COR-L47 (cell line): Measurements from ENCODE around the gene TMED8.
"Not testable (repeated sequence)": the region's sequence is repeated elsewhere in the genome, so short reads cannot be mapped to it uniquely, and the experiment has no call there.

Experiments
- DNase-seq: peaks from one replicate; lab custom pipeline; 2025; lab: John Stamatoyannopoulos, UW

TMED8 gene

GRCh38 chr14:77359626-77360025 is 17.3 kb downstream of the TMED8 start:
- DNase-seq, result no peak

GRCh38 chr14:77356899-77357298 is 20.0 kb downstream of the TMED8 start:
- DNase-seq, result no peak

DNA sequence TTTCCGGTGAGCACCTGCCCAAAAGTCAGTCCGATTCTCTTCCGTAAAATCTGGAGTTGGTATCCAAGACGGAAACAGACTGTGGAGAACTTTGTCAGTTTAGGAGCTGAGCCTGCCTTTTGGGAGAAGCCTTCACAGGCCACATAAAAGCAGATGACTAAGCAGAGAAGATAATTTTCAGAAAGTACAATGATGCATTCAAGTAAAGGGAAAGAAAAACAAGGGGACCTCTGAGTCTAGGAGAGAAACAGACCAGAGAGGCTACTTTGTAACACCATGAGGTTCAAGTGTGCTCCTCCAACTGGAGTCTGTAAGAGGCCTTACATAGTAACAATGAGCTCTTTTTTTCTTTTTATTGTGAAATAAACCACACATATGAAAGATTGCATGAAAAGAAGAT is 21.1 kb downstream of the TMED8 start:
- no peak for DNase-seq

DNA sequence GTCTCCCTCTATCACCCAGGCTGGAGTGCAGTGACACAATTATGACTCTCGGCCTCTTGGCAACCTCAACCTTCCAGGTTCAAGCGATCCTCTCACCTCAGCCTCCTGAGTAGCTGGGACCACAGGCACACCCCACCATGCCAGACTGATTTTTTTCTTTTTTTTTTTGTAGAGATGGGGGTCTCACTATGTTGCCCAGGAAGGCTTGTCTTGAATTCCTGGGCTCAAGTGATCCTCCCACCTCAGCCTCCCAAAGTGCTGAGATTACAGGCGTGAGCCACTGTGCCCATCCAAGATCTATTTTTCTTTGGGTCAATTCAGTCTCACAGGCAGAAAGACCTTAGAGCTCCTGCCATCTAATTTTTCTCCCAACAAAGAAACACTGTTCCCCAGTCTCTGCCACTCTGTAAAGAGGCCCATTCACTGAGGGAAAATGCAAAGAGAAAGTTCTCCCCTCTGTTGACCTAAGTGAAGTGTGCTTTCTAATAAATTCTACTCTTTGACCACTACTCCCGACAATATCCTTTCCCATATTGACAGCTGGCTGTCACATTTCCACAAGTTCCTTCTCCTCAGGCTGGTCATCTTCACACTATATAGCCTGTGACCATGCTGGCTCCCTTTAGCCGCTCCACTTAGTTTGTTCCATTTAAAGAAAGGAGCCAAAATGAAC is 23.3 kb downstream of the TMED8 start:
- no peak for DNase-seq

DNA sequence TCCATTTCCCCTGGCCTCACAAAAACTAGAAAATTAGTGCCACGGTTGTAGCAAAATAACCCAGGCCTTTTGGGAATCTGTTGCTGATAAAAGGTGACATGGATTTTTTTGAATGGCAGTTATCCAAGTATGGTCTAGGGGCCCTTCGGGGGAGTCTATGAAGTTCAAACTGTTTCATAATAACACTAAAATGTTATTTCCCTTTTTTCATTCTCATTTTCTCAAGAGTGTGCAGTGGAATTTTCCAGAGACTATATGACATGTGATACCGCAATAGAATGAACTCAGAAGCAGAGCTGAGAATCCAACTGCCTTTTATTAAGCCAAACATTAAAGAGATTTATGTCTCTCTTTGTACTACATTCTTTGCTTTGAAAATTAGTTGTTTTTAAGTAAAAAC is 29.1 kb downstream of the TMED8 start:
- no peak for DNase-seq

DNA sequence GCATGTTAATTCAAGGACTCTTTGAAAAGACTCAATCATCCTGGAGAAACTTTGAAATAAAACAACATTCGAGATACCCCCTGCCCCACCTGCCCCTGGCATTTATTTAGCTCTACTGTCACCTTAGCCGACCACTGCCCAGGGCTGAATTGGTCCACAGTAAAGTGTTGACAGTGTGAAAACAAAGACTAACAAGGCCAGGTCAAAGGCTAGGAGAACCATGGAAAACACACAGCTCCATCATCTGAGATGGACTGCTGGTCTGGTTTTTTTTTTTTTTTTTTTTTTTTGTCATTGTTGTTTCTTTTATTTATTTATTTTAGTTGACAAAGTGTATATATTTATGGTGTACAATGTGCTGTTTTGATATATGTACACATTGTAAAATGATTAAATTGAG is 30.4 kb downstream of the TMED8 start:
- no peak for DNase-seq

- no peak for DNase-seq
Observed at GRCh38 chr14:77344377-77344996, 32.4 kb downstream of the TMED8 start.

- DNase-seq, result no peak
Observed at GRCh38 chr14:77343662-77344061, 33.2 kb downstream of the TMED8 start.

DNA sequence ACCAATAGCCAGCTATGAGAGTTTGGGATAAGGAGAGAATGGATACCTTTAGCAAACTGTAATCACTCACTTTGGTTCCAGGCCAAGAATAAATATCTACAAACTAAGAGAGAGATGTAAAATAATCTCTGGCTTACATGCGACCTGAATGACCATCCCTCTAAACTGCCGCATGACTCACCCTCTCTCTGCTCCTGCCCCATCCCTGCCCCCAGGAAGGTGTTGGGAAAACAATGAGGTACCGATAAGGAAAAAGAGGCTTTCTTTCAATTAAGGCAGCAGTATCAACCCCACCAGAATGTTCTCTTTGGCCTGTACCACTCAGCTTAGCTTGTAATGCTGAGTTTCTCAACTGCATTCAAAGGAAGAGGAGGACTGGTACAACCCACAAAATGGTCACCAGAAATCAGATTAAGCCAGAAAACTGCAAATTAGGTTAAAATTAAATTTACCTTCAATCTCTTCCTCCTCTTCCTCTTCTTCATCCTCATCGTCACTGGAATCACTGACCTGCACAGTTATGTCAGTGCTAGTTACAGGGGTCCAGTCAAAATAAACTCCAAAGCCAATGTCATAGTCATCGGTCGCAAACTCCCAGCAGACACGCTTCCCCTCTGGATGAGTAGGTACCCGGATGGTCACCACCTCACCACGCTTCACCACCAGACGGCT is 34.0 kb downstream of the TMED8 start:
- no peak for DNase-seq

- DNase-seq, result no peak
Observed at GRCh38 chr14:77340389-77340788, 36.5 kb downstream of the TMED8 start.

DNA sequence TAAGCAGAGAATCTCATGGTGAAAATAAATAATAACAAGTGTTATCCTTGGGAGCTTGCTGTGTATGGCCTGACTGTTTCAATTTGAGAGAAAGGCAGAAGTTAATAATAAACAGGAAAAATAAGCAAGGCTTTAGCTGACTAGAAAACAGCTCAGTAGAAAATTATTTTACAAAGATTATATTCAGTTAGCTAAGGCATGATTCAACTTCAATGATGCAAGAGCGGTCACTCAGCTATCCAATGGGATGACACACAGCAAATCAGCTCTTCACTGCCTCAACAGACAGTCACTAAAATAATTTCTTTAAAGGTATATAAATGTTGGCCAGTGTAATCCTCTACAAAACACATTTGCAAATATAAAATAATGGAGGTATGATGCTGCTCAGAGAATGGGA is 37.5 kb downstream of the TMED8 start:
- no peak for DNase-seq

DNA sequence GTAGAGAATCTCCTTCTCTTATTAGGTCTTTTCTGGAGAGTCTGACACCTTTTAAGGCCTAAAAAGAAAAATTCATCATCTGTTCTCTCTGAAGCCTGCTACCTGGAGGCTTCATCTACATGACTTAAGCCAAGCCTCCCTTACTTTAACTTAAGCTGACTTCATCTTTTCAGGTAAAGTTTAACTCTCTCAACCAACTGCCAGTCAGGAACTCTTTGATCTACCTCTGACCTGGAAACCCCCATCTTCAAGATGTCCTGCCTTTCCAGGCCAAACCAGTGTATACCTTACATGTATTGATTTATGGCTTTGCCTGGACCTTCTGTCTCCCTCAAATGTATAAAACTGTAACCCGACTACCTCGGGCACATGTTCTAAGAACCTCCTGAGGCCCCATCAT is 38.6 kb downstream of the TMED8 start:
- no peak for DNase-seq

DNA sequence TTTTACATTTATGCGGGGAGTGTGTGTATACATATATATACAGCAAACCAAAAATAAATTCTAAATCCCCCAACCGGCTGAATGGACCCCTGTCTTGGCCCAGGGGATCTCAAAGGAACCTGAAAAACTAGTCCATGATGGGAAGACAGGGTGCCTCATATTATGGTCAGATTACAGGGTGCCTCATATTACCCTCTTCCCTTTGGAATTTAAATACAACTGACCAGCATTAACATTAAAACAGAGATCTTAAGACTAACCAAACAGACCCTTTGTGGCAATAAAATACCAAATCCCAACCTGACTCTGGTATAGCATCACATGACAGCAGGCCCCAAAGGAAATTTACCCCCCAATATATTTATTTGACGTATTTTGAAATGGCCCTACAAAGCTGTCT is 39.0 kb downstream of the TMED8 start:
- no peak for DNase-seq

DNA sequence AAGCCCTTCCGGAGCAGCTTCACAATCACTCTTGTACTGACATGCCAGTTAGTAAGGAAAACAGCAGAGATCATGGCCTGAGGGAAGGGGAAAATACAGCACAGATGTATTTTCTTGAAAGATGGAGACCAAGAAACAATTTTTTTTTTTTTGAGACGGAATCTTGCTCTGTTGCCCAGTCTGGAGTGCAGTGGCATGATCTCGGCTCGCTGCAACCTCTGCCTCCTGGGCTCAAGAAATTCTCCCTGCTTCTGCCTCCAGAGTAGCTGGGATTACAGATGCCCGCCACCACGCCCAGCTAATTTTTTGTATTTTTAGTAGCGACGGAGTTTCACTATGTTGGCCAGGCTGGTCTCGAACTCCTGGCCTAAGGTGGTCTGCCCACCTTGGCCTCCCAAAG is 39.6 kb downstream of the TMED8 start:
- not testable (repeated sequence) for DNase-seq

DNA sequence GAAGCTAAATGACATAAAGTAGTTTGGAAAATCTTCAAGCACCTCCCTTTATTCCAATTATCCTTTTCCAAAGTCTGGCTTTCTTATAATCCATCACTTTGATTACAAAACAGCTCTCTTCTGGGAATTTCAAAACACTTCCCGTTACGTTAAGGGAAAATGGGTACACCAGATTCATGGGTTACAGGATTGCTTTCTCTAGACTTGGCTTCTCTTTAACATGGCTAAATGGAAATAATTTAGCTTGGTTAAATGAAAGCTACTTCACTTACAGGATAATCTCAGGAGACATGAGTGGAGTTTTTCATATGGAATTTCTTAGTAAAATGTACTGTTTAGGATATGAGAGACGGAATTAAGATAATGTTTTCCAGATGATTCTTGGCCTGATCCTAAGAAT is 41.3 kb downstream of the TMED8 start:
- no peak for DNase-seq

DNA sequence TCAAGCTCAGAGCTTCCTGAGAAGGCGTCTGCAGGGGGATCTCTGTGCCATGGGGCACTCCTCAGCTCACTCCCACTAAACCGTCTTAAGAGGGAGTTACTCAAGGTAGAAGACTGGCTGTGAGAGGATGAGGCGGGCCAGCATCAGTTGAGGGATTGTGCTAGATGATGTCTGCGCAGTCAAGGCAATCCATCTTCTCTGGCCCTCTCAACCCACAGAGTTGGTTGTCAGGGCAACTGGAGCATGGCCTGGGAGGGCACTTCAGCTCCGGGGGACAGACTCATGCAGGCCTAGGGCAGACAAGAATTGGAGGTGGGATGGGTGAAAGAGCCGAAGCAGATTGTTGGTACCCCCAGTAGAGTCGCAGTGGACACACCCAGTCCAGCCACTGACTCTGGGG is 47.0 kb downstream of the TMED8 start:
- no peak for DNase-seq

- DNase-seq, result no peak
Observed at GRCh38 chr14:77327111-77327510, 49.8 kb downstream of the TMED8 start.

DNA sequence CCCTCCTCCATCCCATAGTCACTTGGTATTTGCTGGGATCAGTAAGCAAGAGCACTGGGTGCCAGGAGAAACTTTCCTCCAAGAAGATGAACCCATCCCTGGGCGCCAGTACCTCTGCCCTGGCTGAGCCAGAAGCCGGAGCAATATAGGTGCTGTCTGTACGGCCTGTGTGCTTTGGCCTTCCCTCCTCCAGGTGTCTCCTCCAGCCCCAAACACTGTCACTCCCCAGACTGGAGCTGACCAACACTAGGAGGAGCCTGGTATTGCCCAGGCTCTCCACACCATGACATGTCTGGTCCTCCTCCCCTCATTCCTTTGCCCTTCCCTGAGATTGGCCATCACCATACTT is 51.2 kb downstream of the TMED8 start:
- no peak for DNase-seq

GRCh38 chr14:77324816-77325745 is 51.8 kb downstream of the TMED8 start:
- DNase-seq, result no peak

GRCh38 chr14:77324289-77324688 is 52.6 kb downstream of the TMED8 start:
- no peak for DNase-seq

DNA sequence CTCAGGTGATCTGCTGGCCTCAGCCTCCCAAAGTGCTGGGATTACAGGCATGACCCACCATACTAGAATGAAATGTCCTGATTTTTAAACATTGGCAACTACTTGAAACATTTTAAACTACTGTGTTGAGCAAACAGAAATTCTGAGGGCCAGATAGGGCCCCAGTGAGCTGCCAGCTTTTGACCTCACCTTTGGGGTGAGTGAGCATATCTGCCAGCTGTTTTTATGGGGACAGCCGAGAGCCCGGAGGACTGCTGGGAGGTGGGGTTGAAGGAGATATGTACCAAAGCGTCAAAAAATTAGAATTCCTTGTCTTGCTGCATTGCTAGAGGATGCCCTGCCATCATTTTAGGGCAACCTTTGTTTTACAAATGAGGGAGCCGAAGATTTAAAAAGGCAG is 53.3 kb downstream of the TMED8 start:
- no peak for DNase-seq

DNA sequence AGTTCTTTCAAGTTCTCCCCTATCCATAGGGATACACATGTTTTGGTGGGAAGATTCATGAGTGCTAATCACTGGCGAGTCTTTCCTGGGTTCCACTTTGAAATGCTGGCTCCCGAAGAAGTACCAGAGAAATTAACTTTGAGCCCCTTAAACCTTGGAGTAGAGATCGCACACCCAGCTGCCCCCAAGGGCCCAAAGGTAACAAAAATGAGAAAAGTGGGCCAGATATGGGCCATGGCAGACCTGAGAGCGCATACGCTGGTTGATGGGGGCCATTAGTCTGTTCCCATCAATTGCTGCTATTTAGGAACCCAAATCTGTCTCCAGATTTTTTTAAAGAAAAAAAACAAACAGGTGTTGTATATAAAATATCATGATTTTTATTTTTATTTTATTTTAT is 53.9 kb downstream of the TMED8 start:
- no peak for DNase-seq
